Loucy (cell line): ENCODE measurements around the gene CLDN14.
"Not testable (repeated sequence)": the region's sequence is repeated elsewhere in the genome, so short reads cannot be mapped to it uniquely, and the experiment has no call there.

ENCODE experiments used
- H2AFZ ChIP-seq: fragments of 200-600 bp; sonication (generic); 2 replicates; pipeline ENCODE4 v1.6.0; 2016; ENCODE audit warnings: antibody characterized with exemption, mild to moderate bottlenecking, low read length, moderate library complexity
- H3F3A ChIP-seq: fragments of 200-600 bp; 2 replicates; pipeline ENCODE4 v1.6.0; 2016; ENCODE audit warnings: antibody characterized with exemption, low read depth, mild to moderate bottlenecking
- H3K27me3 ChIP-seq: fragments of 200-600 bp; sonication (generic); 2 replicates; pipeline ENCODE4 v1.6.1; 2014; ENCODE audit warnings: low read length, mild to moderate bottlenecking; ENCODE audit not compliant: insufficient read depth, poor library complexity, severe bottlenecking
- H3K36me3 ChIP-seq: fragments of 200-600 bp; sonication (generic); 2 replicates; pipeline ENCODE4 v1.6.1; 2016; ENCODE audit warnings: low read length; ENCODE audit not compliant: insufficient read depth
- H3K4me1 ChIP-seq: fragments of 200-600 bp; sonication (generic); 2 replicates; pipeline ENCODE4 v1.5.1; 2014; ENCODE audit warnings: low read length, mild to moderate bottlenecking; ENCODE audit not compliant: insufficient read depth, poor library complexity, severe bottlenecking
- H3K4me2 ChIP-seq: fragments of 200-600 bp; sonication (generic); 2 replicates; pipeline ENCODE4 v1.6.0; 2014; ENCODE audit warnings: antibody characterized with exemption, low read length, low read depth, mild to moderate bottlenecking; ENCODE audit not compliant: poor library complexity, severe bottlenecking
- H3K4me3 ChIP-seq: fragments of 200-600 bp; sonication (generic); 2 replicates; pipeline ENCODE4 v1.5.1; 2014; ENCODE audit warnings: low read length, mild to moderate bottlenecking, mixed read lengths; ENCODE audit not compliant: poor library complexity, severe bottlenecking
- H3K79me2 ChIP-seq: fragments of 200-600 bp; sonication (generic); 2 replicates; pipeline ENCODE4 v1.6.1; 2014; ENCODE audit warnings: low read length; ENCODE audit not compliant: insufficient read depth
- H3K9ac ChIP-seq: fragments of 200-600 bp; sonication (generic); 2 replicates; pipeline ENCODE4 v1.6.0; 2014; ENCODE audit warnings: mild to moderate bottlenecking, low read depth, low read length, moderate library complexity; ENCODE audit not compliant: poor library complexity, severe bottlenecking
- H3K9me2 ChIP-seq: fragments of 200-600 bp; sonication (generic); replicated peaks from 2 replicates; pipeline ENCODE4 v1.6.1; 2016; ENCODE audit warnings: low read depth, low read length, mixed read lengths
- H3K9me3 ChIP-seq: fragments of 200-600 bp; sonication (generic); 2 replicates; pipeline ENCODE4 v1.6.1; 2014; ENCODE audit warnings: mild to moderate bottlenecking, antibody characterized with exemption, low read length, low read depth; ENCODE audit not compliant: insufficient read depth
- H4K20me1 ChIP-seq: fragments of 200-600 bp; sonication (generic); 2 replicates; pipeline ENCODE4 v1.6.0; 2014; ENCODE audit warnings: antibody characterized with exemption, low read length, mild to moderate bottlenecking; ENCODE audit not compliant: insufficient read depth, poor library complexity, severe bottlenecking
- EZH2phosphoT487 ChIP-seq: fragments of 200-600 bp; IDR thresholded peaks from 2 replicates; pipeline ENCODE4 v1.6.1; 2018; ENCODE audit warnings: antibody characterized with exemption, mild to moderate bottlenecking, moderate library complexity, borderline replicate concordance
- TF ChIP-seq, protein P1 (sequence below): fragments of 200-600 bp; sonication (generic); conservative IDR thresholded peaks from 2 replicates; pipeline ENCODE4 v1.5.1; 2014; ENCODE audit warnings: mild to moderate bottlenecking, antibody characterized with exemption, low read length

Gene CLDN14

DNA sequence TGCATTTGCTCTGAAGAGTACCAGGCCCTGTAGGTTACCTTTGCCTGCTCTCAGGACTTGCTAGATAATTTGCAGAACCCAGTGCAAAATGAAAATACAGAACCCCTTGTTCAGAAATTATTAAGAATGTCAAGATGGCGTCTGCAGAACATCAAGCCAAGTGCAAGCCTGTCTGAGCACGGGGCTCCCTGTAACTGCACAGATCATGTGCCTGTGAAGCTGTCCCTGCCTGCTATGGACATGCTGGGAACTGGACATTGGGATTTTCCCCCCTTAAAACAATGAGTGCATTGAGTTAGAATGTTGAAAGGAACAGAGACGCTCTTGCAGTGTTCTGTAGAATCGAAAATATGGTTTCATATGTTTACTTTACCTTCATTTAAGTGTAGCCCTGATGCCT, 2.9 kb downstream of the CLDN14 start:
- no peak overlapping the region for H3K9ac ChIP-seq
- H3K4me3 ChIP-seq: no peak overlapping the region
- H3K4me1 ChIP-seq: no peaks in the 10 kb centered on the region
- no peak overlapping the region for H3K4me2 ChIP-seq
- H3K9me2 ChIP-seq: no peaks in the 10 kb centered on the region
- H4K20me1 ChIP-seq: no peaks in the 10 kb centered on the region
- no peaks in the 10 kb centered on the region for H3K36me3 ChIP-seq
- H3F3A ChIP-seq: no peaks in the 10 kb centered on the region
- no peaks in the 10 kb centered on the region for H3K9me3 ChIP-seq
- no peaks in the 10 kb centered on the region for H3K79me2 ChIP-seq
- TF ChIP-seq, protein P1, sequence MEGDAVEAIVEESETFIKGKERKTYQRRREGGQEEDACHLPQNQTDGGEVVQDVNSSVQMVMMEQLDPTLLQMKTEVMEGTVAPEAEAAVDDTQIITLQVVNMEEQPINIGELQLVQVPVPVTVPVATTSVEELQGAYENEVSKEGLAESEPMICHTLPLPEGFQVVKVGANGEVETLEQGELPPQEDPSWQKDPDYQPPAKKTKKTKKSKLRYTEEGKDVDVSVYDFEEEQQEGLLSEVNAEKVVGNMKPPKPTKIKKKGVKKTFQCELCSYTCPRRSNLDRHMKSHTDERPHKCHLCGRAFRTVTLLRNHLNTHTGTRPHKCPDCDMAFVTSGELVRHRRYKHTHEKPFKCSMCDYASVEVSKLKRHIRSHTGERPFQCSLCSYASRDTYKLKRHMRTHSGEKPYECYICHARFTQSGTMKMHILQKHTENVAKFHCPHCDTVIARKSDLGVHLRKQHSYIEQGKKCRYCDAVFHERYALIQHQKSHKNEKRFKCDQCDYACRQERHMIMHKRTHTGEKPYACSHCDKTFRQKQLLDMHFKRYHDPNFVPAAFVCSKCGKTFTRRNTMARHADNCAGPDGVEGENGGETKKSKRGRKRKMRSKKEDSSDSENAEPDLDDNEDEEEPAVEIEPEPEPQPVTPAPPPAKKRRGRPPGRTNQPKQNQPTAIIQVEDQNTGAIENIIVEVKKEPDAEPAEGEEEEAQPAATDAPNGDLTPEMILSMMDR: no peak
- no peak for TF ChIP-seq EZH2phosphoT487
- H3K27me3 ChIP-seq: no peaks in the 10 kb centered on the region
- no peak overlapping the region for H2AFZ ChIP-seq

DNA sequence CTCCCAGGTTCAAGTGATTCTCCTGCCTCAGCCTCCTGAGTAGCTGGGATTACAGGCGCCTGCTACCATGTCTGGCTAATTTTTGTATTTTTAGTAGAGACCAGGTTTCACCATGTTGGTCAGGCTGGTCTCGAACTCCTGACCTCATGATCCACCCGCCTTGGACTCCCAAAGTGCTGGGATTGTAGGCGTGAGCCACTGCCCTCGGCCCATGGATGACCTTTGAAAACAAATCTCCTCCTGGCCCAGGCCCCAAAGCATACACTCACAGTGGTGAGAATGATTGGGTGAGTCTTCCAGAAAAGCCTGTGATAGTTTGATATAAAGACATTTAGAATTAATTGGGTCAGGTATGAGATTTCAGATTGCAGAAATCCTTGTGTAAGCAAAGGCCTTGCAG, 3.4 kb downstream of the CLDN14 start:
- not testable (repeated sequence) for H4K20me1 ChIP-seq, H2AFZ ChIP-seq, H3K79me2 ChIP-seq, H3K27me3 ChIP-seq, H3F3A ChIP-seq, H3K9me3 ChIP-seq, H3K4me1 ChIP-seq, H3K9ac ChIP-seq, H3K4me2 ChIP-seq, H3K36me3 ChIP-seq, H3K9me2 ChIP-seq, H3K4me3 ChIP-seq

DNA sequence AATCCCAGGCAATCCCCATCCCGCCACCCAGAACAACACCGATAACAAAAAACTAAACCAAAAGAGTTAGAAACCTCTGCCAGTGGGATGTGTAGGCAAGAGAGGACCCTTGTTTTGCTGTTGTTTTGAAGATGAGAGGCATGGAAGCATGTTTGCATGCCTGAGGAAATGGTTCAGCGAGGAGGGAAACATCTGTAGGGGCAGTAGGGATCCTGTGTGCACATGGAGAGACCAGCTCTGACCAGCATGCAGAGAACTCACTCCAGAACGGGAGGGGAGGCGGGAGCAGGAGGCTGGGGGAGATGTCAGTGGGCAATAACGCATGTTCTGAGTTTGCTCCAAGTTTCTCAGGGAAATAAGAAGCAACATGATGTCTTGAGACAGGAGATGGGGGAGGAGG, 5.3 kb downstream of the CLDN14 start:
- no peaks in the 10 kb centered on the region for H3F3A ChIP-seq
- H3K9me2 ChIP-seq: no peaks in the 10 kb centered on the region
- H3K4me3 ChIP-seq: no peak overlapping the region
- H4K20me1 ChIP-seq: no peaks in the 10 kb centered on the region
- no peaks in the 10 kb centered on the region for H3K79me2 ChIP-seq
- H3K9me3 ChIP-seq: no peaks in the 10 kb centered on the region
- no peak overlapping the region for H3K4me2 ChIP-seq
- no peak overlapping the region for H3K9ac ChIP-seq
- H3K4me1 ChIP-seq: no peaks in the 10 kb centered on the region
- no peaks in the 10 kb centered on the region for H3K36me3 ChIP-seq
- TF ChIP-seq, protein P1: no peak
- no peak for TF ChIP-seq EZH2phosphoT487
- no peaks in the 10 kb centered on the region for H3K27me3 ChIP-seq
- H2AFZ ChIP-seq: no peak overlapping the region

DNA sequence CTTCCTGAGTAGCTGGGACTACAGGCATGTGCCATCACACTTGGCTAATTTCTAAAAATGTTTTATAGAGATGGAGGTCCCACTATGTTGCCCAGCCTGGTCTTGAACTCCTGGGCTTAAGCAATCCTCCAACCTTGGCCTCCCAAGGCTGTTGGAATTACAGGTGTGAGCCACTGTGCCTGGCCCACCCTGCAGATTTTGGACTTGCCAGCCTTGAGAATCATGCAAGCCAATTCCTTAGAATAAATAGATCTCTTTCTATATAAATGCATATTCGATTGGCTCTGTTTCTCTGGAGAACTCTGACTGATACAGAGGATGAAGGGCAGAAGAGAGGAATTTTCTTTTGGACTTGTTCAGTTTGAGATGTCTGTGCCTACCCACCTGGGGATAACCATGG, 6.7 kb downstream of the CLDN14 start:
- H4K20me1 ChIP-seq: no peaks in the 10 kb centered on the region
- H3K4me2 ChIP-seq: no peak overlapping the region
- no peaks in the 10 kb centered on the region for H3K27me3 ChIP-seq
- no peaks in the 10 kb centered on the region for H3K36me3 ChIP-seq
- no peaks in the 10 kb centered on the region for H3K79me2 ChIP-seq
- H3K9ac ChIP-seq: no peak overlapping the region
- no peak overlapping the region for H3K4me3 ChIP-seq
- no peak for TF ChIP-seq EZH2phosphoT487
- TF ChIP-seq, protein P1: no peak
- H3F3A ChIP-seq: no peaks in the 10 kb centered on the region
- no peaks in the 10 kb centered on the region for H3K9me2 ChIP-seq
- no peaks in the 10 kb centered on the region for H3K4me1 ChIP-seq
- no peaks in the 10 kb centered on the region for H3K9me3 ChIP-seq
- H2AFZ ChIP-seq: no peak overlapping the region
